ENCODE data around the gene JAKMIP2. TPM values are rescaled to one million over a fixed set of nuclear protein-coding genes. Genes with fewer than 3 reads are reported as not detected.

The JAKMIP2 gene
- total RNA-seq, 4 donors from 2014 or later: 0.45 TPM; not detected in 3

GRCh38 chr5:147788023-147788422 lies 5.5 kb upstream of the JAKMIP2 start:
- DNase-seq (ENCODE audit: low spot score in 2 of 2): no peak
- TF ChIP-seq POLR2A (IDR thresholded peaks at IDR 0.05) (no peak), EP300 (IDR thresholded peaks at IDR 0.05) (no peak), CTCF (IDR thresholded peaks at IDR 0.05) (no peak), POLR2AphosphoS5 (IDR thresholded peaks at IDR 0.05) (no peak)
- no peaks in the 10 kb centered on the region for H3K36me3 ChIP-seq
- peaks cover 2% of the 10 kb centered on the region for H3K27me3 ChIP-seq
- no peaks in the 10 kb centered on the region for H3K4me1 ChIP-seq
- no peak overlapping the region for H3K4me3 ChIP-seq
- H3K9me3 ChIP-seq: no peaks in the 10 kb centered on the region
- no peak overlapping the region for H3K27ac ChIP-seq

DNA sequence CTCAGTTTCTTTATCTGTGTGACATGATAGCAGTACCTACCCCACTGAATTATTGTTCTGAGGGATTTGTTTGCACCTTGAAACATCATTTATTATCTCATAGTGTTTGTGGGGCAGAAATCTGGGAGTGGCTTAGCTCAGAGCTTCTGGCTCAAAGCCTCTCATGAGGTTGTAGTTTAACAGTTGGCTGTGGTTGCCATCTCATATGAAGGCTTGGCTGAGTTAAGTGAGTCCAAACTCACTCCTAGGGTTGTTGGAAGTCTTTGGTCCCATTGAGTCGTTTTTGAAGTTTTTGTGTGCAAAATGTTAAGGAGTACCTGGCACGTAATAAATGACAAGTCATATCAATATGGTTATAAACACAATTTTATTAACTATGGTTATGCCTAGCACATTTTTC lies 3.6 kb upstream of the JAKMIP2 start:
- H3K27me3 ChIP-seq: peaks cover 7% of the 10 kb centered on the region
- H3K27ac ChIP-seq: no peak overlapping the region
- WGBS: 80% methylated on average over 2 of the region's 2 CpGs
- H3K4me3 ChIP-seq: no peak overlapping the region
- no peaks in the 10 kb centered on the region for H3K36me3 ChIP-seq
- H3K9me3 ChIP-seq: no peaks in the 10 kb centered on the region
- H3K4me1 ChIP-seq: no peaks in the 10 kb centered on the region
- TF ChIP-seq POLR2AphosphoS5 (IDR thresholded peaks at IDR 0.05): no peak
- TF ChIP-seq CTCF (IDR thresholded peaks at IDR 0.05): no peak
- no peak for TF ChIP-seq EP300 (IDR thresholded peaks at IDR 0.05)
- no peak for TF ChIP-seq POLR2A (IDR thresholded peaks at IDR 0.05)
- no peak for DNase-seq (ENCODE audit: low spot score in 2 of 2)

- Histone ChIP-seq H3K27ac (no peak overlapping the region), H3K4me3 (no peak overlapping the region), H3K27me3 (peaks cover 7% of the 10 kb centered on the region), H3K4me1 (no peaks in the 10 kb centered on the region), H3K36me3 (no peaks in the 10 kb centered on the region), H3K9me3 (no peaks in the 10 kb centered on the region)
- no peak for TF ChIP-seq CTCF (IDR thresholded peaks at IDR 0.05)
- no peak for TF ChIP-seq POLR2AphosphoS5 (IDR thresholded peaks at IDR 0.05)
- no peak for TF ChIP-seq POLR2A (IDR thresholded peaks at IDR 0.05)
- no peak for TF ChIP-seq EP300 (IDR thresholded peaks at IDR 0.05)
- no peak for DNase-seq (ENCODE audit: low spot score in 2 of 2)
- WGBS: 67% methylated on average over 8 of the region's 8 CpGs
These were observed 1.8 kb upstream of the JAKMIP2 start for GRCh38 chr5:147784146-147784987.

DNA sequence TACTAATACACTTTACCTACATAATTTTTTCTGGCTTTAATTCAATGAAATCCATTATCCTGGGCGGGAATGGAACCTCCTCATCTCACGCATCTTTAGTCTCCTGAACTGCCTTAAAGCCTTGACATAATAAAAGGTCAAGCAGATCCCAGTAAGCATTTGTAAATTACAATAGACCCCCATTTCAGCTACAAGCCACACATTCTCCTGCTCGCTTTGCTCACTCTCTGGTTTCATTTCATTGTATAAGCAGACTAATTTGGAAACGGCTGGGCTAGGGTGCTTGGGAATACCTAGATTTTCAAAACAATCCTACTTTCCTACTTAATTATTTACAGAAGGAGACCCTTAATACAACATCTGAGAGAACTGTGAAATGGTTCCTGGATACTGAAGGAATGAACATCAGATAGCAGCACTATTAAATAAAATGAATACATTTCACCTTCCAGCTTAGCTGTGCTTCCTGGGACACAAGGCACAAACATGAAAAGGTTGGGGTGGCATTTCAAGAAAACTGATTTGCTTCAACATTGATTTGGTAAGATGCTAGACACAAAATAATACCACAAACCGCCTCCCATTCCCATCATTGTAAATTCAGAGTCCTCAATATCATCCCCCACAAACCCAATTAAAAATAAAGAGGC lies 1.5 kb downstream of the JAKMIP2 start:
- H3K27ac ChIP-seq: no peak overlapping the region
- WGBS: 73% methylated on average over 5 of the region's 5 CpGs
- no peaks in the 10 kb centered on the region for H3K36me3 ChIP-seq
- H3K4me1 ChIP-seq: no peaks in the 10 kb centered on the region
- no peak overlapping the region for H3K4me3 ChIP-seq
- DNase-seq (ENCODE audit: low spot score in 2 of 2): no peak
- TF ChIP-seq POLR2A (IDR thresholded peaks at IDR 0.05): no peak
- TF ChIP-seq EP300 (IDR thresholded peaks at IDR 0.05): no peak
- H3K27me3 ChIP-seq: peaks cover 7% of the 10 kb centered on the region
- H3K9me3 ChIP-seq: no peaks in the 10 kb centered on the region

GRCh38 chr5:147779694-147780093 lies 2.8 kb downstream of the JAKMIP2 start:
- H3K36me3 ChIP-seq: no peaks in the 10 kb centered on the region
- H3K27me3 ChIP-seq: peaks cover 7% of the 10 kb centered on the region
- TF ChIP-seq EP300 (IDR thresholded peaks at IDR 0.05): no peak
- TF ChIP-seq POLR2A (IDR thresholded peaks at IDR 0.05): no peak
- TF ChIP-seq CTCF (IDR thresholded peaks at IDR 0.05): no peak
- no peak for TF ChIP-seq POLR2AphosphoS5 (IDR thresholded peaks at IDR 0.05)
- H3K27ac ChIP-seq: no peak overlapping the region
- DNase-seq (ENCODE audit: low spot score in 2 of 2): no peak
- no peaks in the 10 kb centered on the region for H3K9me3 ChIP-seq
- 91% methylated on average over 1 of the region's 1 CpG for whole genome bisulfite sequencing
- H3K4me3 ChIP-seq: no peak overlapping the region
- no peaks in the 10 kb centered on the region for H3K4me1 ChIP-seq
